NT2/D1 (cell line): Measurements from ENCODE around the gene RALA.

Source experiments
- SUZ12 ChIP-seq: IDR thresholded peaks from 2 replicates; pipeline ENCODE4 v1.6.1; 2011; ENCODE audit not compliant: insufficient read length, insufficient read depth; ENCODE audit errors: extremely low read depth
- YY1 ChIP-seq: IDR thresholded peaks from 2 replicates; pipeline ENCODE4 v1.6.1; 2011; ENCODE audit not compliant: insufficient read length, insufficient read depth

- TF ChIP-seq SUZ12 (no peak), YY1 (no peak)
These were observed 33.0 kb downstream of the RALA start for GRCh38 chr7:39656415-39656814.
